ENCODE measurements around the gene CDH22. TPM values are rescaled to one million over a fixed set of nuclear protein-coding genes. Genes with fewer than 3 reads are reported as not detected.

CDH22 gene
- total RNA-seq, 1 donor from 2014 or later: 0.09 TPM

- H3K4me1 Mint-ChIP-seq: peaks cover 11% of the 10 kb centered on the region
- ChIA-PET POLR2A (interaction anchor here (1.0 kb wide), 1 partner anchor 9 kb away, joined by 3 read pairs; no protein-coding TSS in a partner anchor), CTCF (no interaction called here)
- peaks cover 5% of the 10 kb centered on the region for H3K36me3 Mint-ChIP-seq (ENCODE audit: low read depth)
- peaks cover 28% of the 10 kb centered on the region for H3K27me3 Mint-ChIP-seq
- ATAC-seq (ENCODE audit: low read depth) (no peak), DNase-seq (no peak)
- no peak for TF ChIP-seq CTCF (IDR thresholded peaks at IDR 0.05)
- H3K27ac Mint-ChIP-seq: no peak overlapping the region
- intact Hi-C loops (cut with micrococcal nuclease): no loop called here
- no peaks in the 10 kb centered on the region for H3K9me3 Mint-ChIP-seq
- H3K4me3 Mint-ChIP-seq: no peak overlapping the region
Observed at GRCh38 chr20:46341074-46342009, 33.0 kb upstream of the CDH22 start.

- CTCF ChIA-PET: interaction anchor here (1.0 kb wide), 1 partner anchor 8 kb away, joined by 3 read pairs; no protein-coding TSS in a partner anchor
- H3K4me1 Mint-ChIP-seq: peaks cover 10% of the 10 kb centered on the region
- intact Hi-C loops (cut with micrococcal nuclease): no loop called here
- no peak for DNase-seq
- H3K4me3 Mint-ChIP-seq: no peak overlapping the region
- POLR2A ChIA-PET: no interaction called here
- no peak for ATAC-seq (ENCODE audit: low read depth)
- no peak for TF ChIP-seq CTCF (IDR thresholded peaks at IDR 0.05)
- H3K27me3 Mint-ChIP-seq: peaks cover 44% of the 10 kb centered on the region
- no peaks in the 10 kb centered on the region for H3K36me3 Mint-ChIP-seq (ENCODE audit: low read depth)
- H3K9me3 Mint-ChIP-seq: no peaks in the 10 kb centered on the region
- no peak overlapping the region for H3K27ac Mint-ChIP-seq
Observed at GRCh38 chr20:46339037-46339436, 30.7 kb upstream of the CDH22 start.

GRCh38 chr20:46336735-46337134, 28.4 kb upstream of the CDH22 start:
- intact Hi-C loops (cut with micrococcal nuclease): no loop called here
- Mint-ChIP-seq H3K9me3 (no peaks in the 10 kb centered on the region), H3K27me3 (peaks cover 45% of the 10 kb centered on the region), H3K27ac (no peak overlapping the region), H3K36me3 (ENCODE audit: low read depth) (no peaks in the 10 kb centered on the region), H3K4me3 (no peak overlapping the region), H3K4me1 (no peaks in the 10 kb centered on the region)
- no peak for ATAC-seq (ENCODE audit: low read depth)
- TF ChIP-seq CTCF (IDR thresholded peaks at IDR 0.05): no peak
- CTCF ChIA-PET: no interaction called here
- POLR2A ChIA-PET: no interaction called here
- no peak for DNase-seq

GRCh38 chr20:46334303-46334904, 26.1 kb upstream of the CDH22 start:
- peaks cover 4% of the 10 kb centered on the region for H3K4me1 Mint-ChIP-seq
- TF ChIP-seq CTCF (IDR thresholded peaks at IDR 0.05): no peak
- no peak overlapping the region for H3K27ac Mint-ChIP-seq
- H3K36me3 Mint-ChIP-seq (ENCODE audit: low read depth): no peaks in the 10 kb centered on the region
- intact Hi-C loops (cut with micrococcal nuclease): no loop called here
- no peaks in the 10 kb centered on the region for H3K9me3 Mint-ChIP-seq
- no peak overlapping the region for H3K4me3 Mint-ChIP-seq
- no peak for ATAC-seq (ENCODE audit: low read depth)
- peaks cover 48% of the 10 kb centered on the region for H3K27me3 Mint-ChIP-seq
- ChIA-PET CTCF (no interaction called here), POLR2A (no interaction called here)
- DNase-seq: no peak
